ENCODE results near the gene PLD1. TPM values are rescaled to one million over a fixed set of nuclear protein-coding genes. Genes with fewer than 3 reads are reported as not detected.

PLD1 gene
- total and polyA plus RNA-seq, 2 of the 8 experiments (the other 6 are each of a cell fraction or from before 2014, with no cell fraction given), result 1.2 to 2.6 TPM

DNA sequence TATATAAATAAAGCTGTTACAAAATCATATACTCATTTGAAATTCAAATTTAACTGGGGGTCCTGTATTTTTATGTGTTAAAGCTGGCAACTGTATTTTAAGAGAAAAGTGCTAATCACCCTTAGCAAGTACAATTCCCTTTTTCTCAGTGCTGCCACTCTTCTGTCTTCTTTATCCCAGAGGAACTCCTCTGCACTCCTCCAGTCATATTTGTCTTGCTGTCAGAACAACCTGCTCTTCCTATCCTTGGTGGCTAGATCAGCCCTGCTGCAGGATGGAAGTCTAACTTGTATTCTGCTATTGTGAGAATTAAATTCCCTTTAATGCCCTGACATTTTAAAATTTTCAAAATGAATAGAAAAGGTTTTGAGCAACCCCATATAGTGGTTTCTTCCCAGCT is 226.2 kb downstream of the PLD1 start:
- Histone ChIP-seq H2BK12ac (ENCODE audit: low read depth, low read length) (no peak overlapping the region), H3K27ac (ENCODE audit: low read depth, low read length) (no peak overlapping the region), H2AK5ac (ENCODE audit: low read depth, low read length) (no peak overlapping the region), H3K4ac (replicated peaks; ENCODE audit: insufficient read length, low read depth, low read length) (no peak overlapping the region), H2AFZ (ENCODE audit: low read length) (no peak overlapping the region), H3K79me2 (ENCODE audit: control insufficient read depth in 1 of 2, insufficient read depth in 2 of 2, low read length in 2 of 2) (no peaks in the 10 kb centered on the region), H2BK20ac (ENCODE audit: low read length) (no peak overlapping the region), H3K18ac (ENCODE audit: extremely low read depth, low read length) (no peak overlapping the region), H3K4me3 (ENCODE audit: extremely low read depth in 1 of 4, insufficient read depth in 2 of 4, low read depth in 3 of 4, low read length in 4 of 4) (no peak overlapping the region), H3K23ac (ENCODE audit: insufficient read length) (no peak overlapping the region), H4K20me1 (replicated peaks in 1 of 2; ENCODE audit: control insufficient read depth in 1 of 2, insufficient read depth in 2 of 2, low read length in 2 of 2) (no peaks in the 10 kb centered on the region), H2BK120ac (replicated peaks; ENCODE audit: low read depth, low read length) (no peak overlapping the region), H2BK5ac (ENCODE audit: low read depth, low read length) (no peak overlapping the region), H3K9ac (replicated peaks in 1 of 4; ENCODE audit: extremely low read depth in 1 of 4, low read depth in 3 of 4, low read length in 3 of 4) (no peak overlapping the region), H3K14ac (ENCODE audit: insufficient read length) (no peak overlapping the region), H3K56ac (replicated peaks; ENCODE audit: insufficient read length, low read depth, low read length) (no peak overlapping the region), H3K9me3 (ENCODE audit: insufficient read depth in 2 of 2, low read depth in 1 of 2, low read length in 1 of 2) (no peaks in the 10 kb centered on the region), H4K91ac (replicated peaks; ENCODE audit: insufficient read length, low read length) (no peak overlapping the region), H4K5ac (ENCODE audit: insufficient read length, low read depth, low read length) (no peak overlapping the region), H3K79me1 (ENCODE audit: low read depth, low read length) (no peaks in the 10 kb centered on the region), H2BK15ac (ENCODE audit: low read length) (no peak overlapping the region), H3K36me3 (ENCODE audit: control insufficient read depth in 2 of 4, insufficient read depth in 4 of 4, low read length in 3 of 4) (no peaks in the 10 kb centered on the region), H4K8ac (ENCODE audit: extremely low read depth, insufficient read depth, low read length) (no peak overlapping the region), H3K4me2 (ENCODE audit: insufficient read depth in 1 of 2, low read depth in 2 of 2, low read length in 2 of 2) (no peak overlapping the region), H3K4me1 (replicated peaks in 1 of 4; ENCODE audit: control insufficient read depth in 3 of 4, insufficient read depth in 4 of 4, low read length in 3 of 4) (no peaks in the 10 kb centered on the region), H3K27me3 (replicated peaks in 1 of 4; ENCODE audit: control insufficient read depth in 3 of 4, extremely low read depth in 1 of 4, insufficient read depth in 3 of 4, low read length in 3 of 4) (no peaks in the 10 kb centered on the region), H3K23me2 (ENCODE audit: low read depth, low read length) (no peaks in the 10 kb centered on the region)
- CTCF ChIA-PET (ENCODE audit: partially characterized antibody), result interaction anchor here (1.2 to 2.1 kb wide), 4 partner anchors 9 to 28 kb away, joined by 4 to 7 read pairs (median 4); no protein-coding TSS in a partner anchor
- FAIRE-seq (no peak), DNase-seq (ENCODE audit: low read depth in 1 of 2, low spot score in 2 of 2) (no peak)
- TF ChIP-seq RBBP5 (IDR thresholded peaks at IDR 0.05; ENCODE audit: borderline replicate concordance, low read depth, low read length) (no peak), POU5F1 (IDR thresholded peaks at IDR 0.05; ENCODE audit: low read depth, low read length) (no peak), SIRT6 (IDR thresholded peaks at IDR 0.05; ENCODE audit: low read length) (no peak), FOSL1 (IDR thresholded peaks at IDR 0.05; ENCODE audit: insufficient read depth, low read depth, low read length) (no peak), RFX5 (IDR thresholded peaks at IDR 0.05; ENCODE audit: borderline replicate concordance, low read depth, low read length) (no peak), CBX8 (IDR thresholded peaks at IDR 0.05; ENCODE audit: borderline replicate concordance, low read depth, low read length) (no peak), CHD2 (IDR thresholded peaks at IDR 0.05; ENCODE audit: low read length) (no peak), BACH1 (IDR thresholded peaks at IDR 0.05; ENCODE audit: low read length) (no peak), EP300 (IDR thresholded peaks at IDR 0.05; ENCODE audit: borderline replicate concordance in 1 of 2, low read depth in 2 of 2, low read length in 2 of 2) (no peak), SP4 (IDR thresholded peaks at IDR 0.05; ENCODE audit: low read length) (no peak), JUN (IDR thresholded peaks at IDR 0.05; ENCODE audit: low read depth, low read length) (no peak), KDM1A (IDR thresholded peaks at IDR 0.05; ENCODE audit: borderline replicate concordance, low read length) (no peak), YY1 (IDR thresholded peaks at IDR 0.05; ENCODE audit: low read depth, low read length) (no peak), SP2 (IDR thresholded peaks at IDR 0.05; ENCODE audit: low read length) (no peak)
- TF ChIP-seq, protein P1, sequence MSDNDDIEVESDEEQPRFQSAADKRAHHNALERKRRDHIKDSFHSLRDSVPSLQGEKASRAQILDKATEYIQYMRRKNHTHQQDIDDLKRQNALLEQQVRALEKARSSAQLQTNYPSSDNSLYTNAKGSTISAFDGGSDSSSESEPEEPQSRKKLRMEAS (IDR thresholded peaks at IDR 0.05), result no peak
- POLR2A ChIA-PET (ENCODE audit: partially characterized antibody), result no interaction called here

Data from H1 (cell line).